A549 (cell line): ENCODE measurements around the gene ZNF436. TPM values are rescaled to one million over a fixed set of nuclear protein-coding genes. Genes with fewer than 3 reads are reported as not detected.

Source experiments
- ATAC-seq, 2 experiments: fragments of 200-7000 bp in 1 of 2; fragments of >200 bp in 1 of 2; cut with Nextera tagmentation in 1 of 2; cut with Tn5 transposase in 1 of 2; 3 replicates each; pipeline versions ENCODE4 v1.8.0 to v1.9.1; 2018 to 2020; ENCODE audit warnings: mild to moderate bottlenecking in 1 of 2, moderate library complexity in 1 of 2
- CTCF ChIA-PET: fragments of 300-600 bp; sonication (Branson Sonifier 250); formaldehyde crosslinking; extraction: SDS; loops from one replicate; lab custom pipeline; 2021; ENCODE audit warnings: antibody characterized with exemption, inconsistent platforms; lab: Yijun Ruan, JAX
- POLR2A ChIA-PET: fragments of 350-600 bp; formaldehyde crosslinking; extraction: SDS; loops from one replicate; lab custom pipeline; 2021; ENCODE audit warnings: antibody characterized with exemption, inconsistent platforms; lab: Yijun Ruan, JAX
- DNase-seq, 2 experiments: peaks; one replicate each; pipeline versions ENCODE4 v3.0.0 to v3.0.0-alpha.2; 2011 to 2016; ENCODE audit warnings: low read depth in 1 of 2, low spot score in 1 of 2
- FAIRE-seq: peaks from 2 replicates; lab custom pipeline; 2011; peaks lifted over from hg19 to GRCh38; lab: Jason Lieb, UNC
- H3K27ac ChIP-seq, 2 experiments: fragments of >200 bp; sonication (Bioruptor Twin); formaldehyde crosslinking; 3 replicates each; pipeline ENCODE4 v1.5.1; 2016 to 2017
- H3K4me1 ChIP-seq: fragments of >200 bp; sonication (Bioruptor Twin); formaldehyde crosslinking; 3 replicates; pipeline ENCODE4 v1.6.1; 2016
- H3K4me2 ChIP-seq: fragments of >200 bp; sonication (Bioruptor Twin); formaldehyde crosslinking; 3 replicates; pipeline ENCODE4 v1.6.1; 2016
- H3K4me3 ChIP-seq: fragments of >200 bp; sonication (Bioruptor Twin); formaldehyde crosslinking; 3 replicates; pipeline ENCODE4 v1.5.1; 2016
- H3K9me3 ChIP-seq: fragments of >200 bp; sonication (Bioruptor Twin); formaldehyde crosslinking; 3 replicates; pipeline ENCODE4 v1.6.1; 2016
- ATOH8 ChIP-seq: fragments of 250-450 bp; sonication (Bioruptor Pico); IDR thresholded peaks from 2 replicates; pipeline ENCODE4 v1.5.0; 2020; ENCODE audit warnings: low read depth, mild to moderate bottlenecking, moderate library complexity
- BCL3 ChIP-seq: fragments of >200 bp; sonication (Bioruptor Twin); formaldehyde crosslinking; IDR thresholded peaks from 3 replicates; pipeline ENCODE4 v1.6.1; 2016
- CEBPB ChIP-seq, 2 experiments: fragments of >200 bp in 1 of 2; sonication (Bioruptor Twin) in 1 of 2; formaldehyde crosslinking in 1 of 2; IDR thresholded peaks; 2 replicates each; pipeline ENCODE4 v1.6.1; 2012 to 2016
- CHD2 ChIP-seq: fragments of 150-350 bp; IDR thresholded peaks from 2 replicates; pipeline ENCODE4 v1.6.1; 2014; ENCODE audit warnings: low read length; ENCODE audit not compliant: partially characterized antibody
- CHD4 ChIP-seq: fragments of 200-600 bp; sonication (generic); IDR thresholded peaks from 2 replicates; pipeline ENCODE4 v1.6.1; 2016; ENCODE audit warnings: antibody characterized with exemption, mild to moderate bottlenecking, borderline replicate concordance
- EP300 ChIP-seq, 2 experiments: fragments of >200 bp; sonication (Bioruptor Twin); formaldehyde crosslinking; IDR thresholded peaks; 2 replicates in 1 of 2; 3 replicates in 1 of 2; pipeline ENCODE4 v1.6.1; 2016 to 2017
- FOSB ChIP-seq: fragments of 250-450 bp; sonication (Bioruptor Pico); IDR thresholded peaks from 2 replicates; pipeline ENCODE4 v1.5.0; 2020; ENCODE audit warnings: mild to moderate bottlenecking, moderate library complexity
- HEYL ChIP-seq: fragments of 250-450 bp; sonication (Bioruptor Pico); IDR thresholded peaks from 2 replicates; pipeline ENCODE4 v1.8.0; 2021; ENCODE audit warnings: mild to moderate bottlenecking, moderate library complexity
- HOXB5 ChIP-seq: fragments of 250-450 bp; sonication (Bioruptor Pico); IDR thresholded peaks from 2 replicates; pipeline ENCODE4 v1.5.0; 2020; ENCODE audit warnings: mild to moderate bottlenecking, moderate library complexity
- JUN ChIP-seq, 2 experiments: fragments of >200 bp; sonication (Bioruptor Twin); formaldehyde crosslinking; IDR thresholded peaks; 2 replicates in 1 of 2; 3 replicates in 1 of 2; pipeline ENCODE4 v1.6.1; 2016 to 2017
- JUNB ChIP-seq: fragments of >200 bp; sonication (Bioruptor Twin); formaldehyde crosslinking; IDR thresholded peaks from 2 replicates; pipeline ENCODE4 v1.6.1; 2016
- NPAS2 ChIP-seq: fragments of 250-450 bp; sonication (Bioruptor Pico); IDR thresholded peaks from 2 replicates; pipeline ENCODE4 v1.8.0; 2022; ENCODE audit warnings: mild to moderate bottlenecking, moderate library complexity, borderline replicate concordance
- PHF8 ChIP-seq: fragments of 200-600 bp; sonication (generic); IDR thresholded peaks from 2 replicates; pipeline ENCODE4 v1.6.1; 2016; ENCODE audit warnings: low read depth, mild to moderate bottlenecking, antibody characterized with exemption, moderate library complexity, borderline replicate concordance
- POLR2A ChIP-seq: IDR thresholded peaks from 2 replicates; pipeline ENCODE4 v1.6.1; 2012; ENCODE audit warnings: mild to moderate bottlenecking, low read length
- RARB ChIP-seq: fragments of 250-450 bp; sonication (Bioruptor Pico); IDR thresholded peaks from 2 replicates; pipeline ENCODE4 v1.8.0; 2021; ENCODE audit warnings: mild to moderate bottlenecking, moderate library complexity
- RNF2 ChIP-seq: fragments of 200-600 bp; sonication (generic); IDR thresholded peaks from 2 replicates; pipeline ENCODE4 v1.6.1; 2016; ENCODE audit warnings: low read depth, mild to moderate bottlenecking, antibody characterized with exemption, moderate library complexity, borderline replicate concordance
- SMC3 ChIP-seq: fragments of >200 bp; sonication (Bioruptor Twin); formaldehyde crosslinking; IDR thresholded peaks from 3 replicates; pipeline ENCODE4 v1.6.1; 2018; ENCODE audit warnings: inconsistent platforms
- TFCP2L1 ChIP-seq: fragments of 250-450 bp; sonication (Bioruptor Pico); IDR thresholded peaks from 2 replicates; pipeline ENCODE4 v1.5.0; 2021; ENCODE audit warnings: mild to moderate bottlenecking
- ZNF302 ChIP-seq: fragments of 250-450 bp; sonication (Bioruptor Pico); IDR thresholded peaks from 2 replicates; pipeline ENCODE4 v1.9.0; 2021; ENCODE audit warnings: inconsistent platforms, mild to moderate bottlenecking, moderate library complexity
- ZSCAN20 ChIP-seq: fragments of 250-450 bp; sonication (Bioruptor Pico); IDR thresholded peaks from 2 replicates; pipeline ENCODE4 v1.8.0; 2022; ENCODE audit warnings: mild to moderate bottlenecking, moderate library complexity
- WGBS: methylation state at CpG from one replicate; pipeline ENCODE4 v1.1.6; 2017; ENCODE audit errors: missing lambda C conversion rate; 5-methylcytosine and 5-hydroxymethylcytosine counted together
- polyA plus RNA-seq, 4 experiments: library from polyadenylated mRNA; depleted of rRNA in 3 of 4; stranded (reverse); fragments of >200 nt; fragmentation: RNase III in 1 of 4; extraction: RNeasy Plus Mini Kit Qiagen cat#74134 plus additional on column Dnase treatment in 1 of 4; gene quantifications; 2 replicates in 3 of 4; 3 replicates in 1 of 4; pipeline ENCODE4 v1.2.3, GENCODE V29; 2011 to 2017
- TF ChIP-seq, protein P1 (sequence below): fragments of 150-350 bp; IDR thresholded peaks from 2 replicates; pipeline ENCODE4 v1.6.1; 2014; ENCODE audit warnings: low read depth, mild to moderate bottlenecking, low read length
- TF ChIP-seq, protein P2 (sequence below): IDR thresholded peaks from 2 replicates; pipeline ENCODE4 v1.6.1; 2012; ENCODE audit warnings: low read depth, borderline replicate concordance
- TF ChIP-seq, protein P3 (sequence below): fragments of 450-650 bp; IDR thresholded peaks from 2 replicates; pipeline ENCODE4 v1.6.1; 2014; ENCODE audit warnings: antibody characterized with exemption
- TF ChIP-seq, protein P4 (sequence below): IDR thresholded peaks from 2 replicates; pipeline ENCODE4 v1.6.1; 2012
- TF ChIP-seq, protein P5 (sequence below): fragments of >200 bp; sonication (Bioruptor Twin); formaldehyde crosslinking; IDR thresholded peaks from 3 replicates; pipeline ENCODE4 v1.5.1; 2016

The ZNF436 gene
- polyA plus RNA-seq, 2 of the 4 experiments (the other 2 are of a cell fraction): 4.7 to 7.5 TPM

DNA sequence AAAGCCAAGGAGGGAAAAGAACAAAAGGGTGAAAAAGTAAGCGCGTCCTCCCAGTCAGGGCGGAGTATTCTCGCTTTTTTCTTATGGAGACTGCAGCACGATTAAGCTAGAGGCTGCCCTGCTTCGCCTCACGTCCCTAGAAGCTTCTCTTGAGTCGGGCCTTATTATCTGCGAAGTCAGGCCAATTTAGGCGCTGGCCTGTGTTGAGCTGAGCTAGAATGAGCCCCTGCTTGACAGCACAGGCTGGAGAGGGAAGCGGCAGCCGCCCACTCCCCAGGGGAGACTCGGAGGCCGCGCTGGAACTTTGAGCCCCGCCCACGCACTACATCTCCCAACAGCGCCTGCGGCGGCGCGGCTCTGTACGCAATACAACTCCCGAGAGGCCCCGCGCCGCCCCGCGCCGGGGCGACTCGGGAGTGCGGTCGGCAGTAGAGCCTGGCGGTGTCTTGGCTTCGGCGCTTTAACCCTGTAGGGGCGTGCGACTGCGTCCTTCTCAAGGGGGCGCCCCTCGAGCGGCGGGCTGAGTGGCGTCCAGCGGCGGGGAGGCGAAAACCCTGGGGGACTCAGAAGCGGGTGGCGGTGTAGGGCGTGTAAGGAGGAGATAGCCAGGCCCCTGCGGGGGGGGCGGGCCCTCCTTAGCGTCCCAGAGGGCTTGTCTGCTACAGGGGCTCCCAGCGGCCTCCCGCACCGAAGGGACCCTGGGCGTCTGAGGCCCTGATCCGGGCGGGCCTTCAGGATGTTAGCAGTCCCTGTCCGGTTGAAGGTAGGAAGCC is 888 bp downstream of the ZNF436 start:
- DNase-seq (peak; percentile 75 to 86), ATAC-seq (peak; percentile 89 to 91), FAIRE-seq (no peak)
- Histone ChIP-seq H3K4me2 (peak overlapping the region; percentile 97), H3K9me3 (peaks cover 31% of the 10 kb centered on the region), H3K27ac (peak overlapping the region; percentile 98 to 99), H3K4me1 (peaks cover 17% of the 10 kb centered on the region), H3K4me3 (peak overlapping the region; percentile 87)
- no peak for TF ChIP-seq CHD2
- TF ChIP-seq PHF8: peak; percentile 50
- TF ChIP-seq POLR2A: peak; percentile 55; the same call in 1 of the 2 replicates
- TF ChIP-seq, protein P1, sequence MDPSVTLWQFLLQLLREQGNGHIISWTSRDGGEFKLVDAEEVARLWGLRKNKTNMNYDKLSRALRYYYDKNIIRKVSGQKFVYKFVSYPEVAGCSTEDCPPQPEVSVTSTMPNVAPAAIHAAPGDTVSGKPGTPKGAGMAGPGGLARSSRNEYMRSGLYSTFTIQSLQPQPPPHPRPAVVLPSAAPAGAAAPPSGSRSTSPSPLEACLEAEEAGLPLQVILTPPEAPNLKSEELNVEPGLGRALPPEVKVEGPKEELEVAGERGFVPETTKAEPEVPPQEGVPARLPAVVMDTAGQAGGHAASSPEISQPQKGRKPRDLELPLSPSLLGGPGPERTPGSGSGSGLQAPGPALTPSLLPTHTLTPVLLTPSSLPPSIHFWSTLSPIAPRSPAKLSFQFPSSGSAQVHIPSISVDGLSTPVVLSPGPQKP: no peak
- no peak for TF ChIP-seq ZNF302 (CRISPR knock-in tag)
- TF ChIP-seq SMC3: 0 out of 3 replicates have a peak, but pooled peaks have one; percentile 19
- peak; percentile 35 to 71; a peak in 3 of 5 replicates for TF ChIP-seq JUN (IDR thresholded peaks at IDR 0.05)
- TF ChIP-seq NPAS2 (CRISPR knock-in tag): no peak
- TF ChIP-seq BCL3: peak; percentile 63; the same call in 2 of the 3 replicates
- TF ChIP-seq, protein P2, sequence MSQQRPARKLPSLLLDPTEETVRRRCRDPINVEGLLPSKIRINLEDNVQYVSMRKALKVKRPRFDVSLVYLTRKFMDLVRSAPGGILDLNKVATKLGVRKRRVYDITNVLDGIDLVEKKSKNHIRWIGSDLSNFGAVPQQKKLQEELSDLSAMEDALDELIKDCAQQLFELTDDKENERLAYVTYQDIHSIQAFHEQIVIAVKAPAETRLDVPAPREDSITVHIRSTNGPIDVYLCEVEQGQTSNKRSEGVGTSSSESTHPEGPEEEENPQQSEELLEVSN: 0 out of 2 replicates have a peak, but pooled peaks have one; percentile 40
- no peak for TF ChIP-seq TFCP2L1 (CRISPR knock-in tag)
- peak in 1 of 2 experiments; percentile 60; a peak in 2 of 4 replicates for TF ChIP-seq CEBPB (IDR thresholded peaks at IDR 0.05)
- TF ChIP-seq, protein P3, sequence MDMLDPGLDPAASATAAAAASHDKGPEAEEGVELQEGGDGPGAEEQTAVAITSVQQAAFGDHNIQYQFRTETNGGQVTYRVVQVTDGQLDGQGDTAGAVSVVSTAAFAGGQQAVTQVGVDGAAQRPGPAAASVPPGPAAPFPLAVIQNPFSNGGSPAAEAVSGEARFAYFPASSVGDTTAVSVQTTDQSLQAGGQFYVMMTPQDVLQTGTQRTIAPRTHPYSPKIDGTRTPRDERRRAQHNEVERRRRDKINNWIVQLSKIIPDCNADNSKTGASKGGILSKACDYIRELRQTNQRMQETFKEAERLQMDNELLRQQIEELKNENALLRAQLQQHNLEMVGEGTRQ: no peak
- TF ChIP-seq, protein P4, sequence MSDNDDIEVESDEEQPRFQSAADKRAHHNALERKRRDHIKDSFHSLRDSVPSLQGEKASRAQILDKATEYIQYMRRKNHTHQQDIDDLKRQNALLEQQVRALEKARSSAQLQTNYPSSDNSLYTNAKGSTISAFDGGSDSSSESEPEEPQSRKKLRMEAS: peak; percentile 33
- CTCF ChIA-PET: interaction anchor here (1.0 to 2.8 kb wide), 6 partner anchors 23 to 428 kb away, joined by 3 to 14 read pairs (median 6); partner anchors contain the start of gene HNRNPR
- POLR2A ChIA-PET: interaction anchor here (0.8 to 3.1 kb wide), 7 partner anchors 8 to 116 kb away, joined by 3 to 33 read pairs (median 4); partner anchors contain the start of genes ASAP3 and HNRNPR
- 0% methylated on average over 12 of the region's 61 CpGs for WGBS

GRCh38 chr1:23367791-23368561 is 1.7 kb downstream of the ZNF436 start:
- FAIRE-seq (no peak), ATAC-seq (peak; percentile 96), DNase-seq (peak; percentile 93 to 98)
- 5% methylated on average over 17 of the region's 41 CpGs for WGBS
- ChIA-PET POLR2A (interaction anchor here (0.8 to 3.1 kb wide), 7 partner anchors 9 to 116 kb away, joined by 3 to 33 read pairs (median 4); partner anchors contain the start of genes ASAP3 and HNRNPR), CTCF (interaction anchor here (1.0 to 2.2 kb wide), 5 partner anchors 22 to 429 kb away, joined by 3 to 9 read pairs (median 4); partner anchors contain the start of gene HNRNPR)
- Histone ChIP-seq H3K4me1 (peaks cover 17% of the 10 kb centered on the region), H3K27ac (peak overlapping the region; percentile 98 to 99), H3K4me2 (peak overlapping the region; percentile 97), H3K4me3 (peak overlapping the region; percentile 87), H3K9me3 (peaks cover 38% of the 10 kb centered on the region)
- TF ChIP-seq CHD4 (no peak), ATOH8 (no peak), HOXB5 (no peak), FOSB (CRISPR knock-in tag) (no peak), JUNB (no peak), RARB (no peak), POLR2A (peak; percentile 40), RNF2 (no peak), ZSCAN20 (CRISPR knock-in tag) (no peak), EP300 (IDR thresholded peaks at IDR 0.05) (no peak), HEYL (no peak)
- TF ChIP-seq, protein P5, sequence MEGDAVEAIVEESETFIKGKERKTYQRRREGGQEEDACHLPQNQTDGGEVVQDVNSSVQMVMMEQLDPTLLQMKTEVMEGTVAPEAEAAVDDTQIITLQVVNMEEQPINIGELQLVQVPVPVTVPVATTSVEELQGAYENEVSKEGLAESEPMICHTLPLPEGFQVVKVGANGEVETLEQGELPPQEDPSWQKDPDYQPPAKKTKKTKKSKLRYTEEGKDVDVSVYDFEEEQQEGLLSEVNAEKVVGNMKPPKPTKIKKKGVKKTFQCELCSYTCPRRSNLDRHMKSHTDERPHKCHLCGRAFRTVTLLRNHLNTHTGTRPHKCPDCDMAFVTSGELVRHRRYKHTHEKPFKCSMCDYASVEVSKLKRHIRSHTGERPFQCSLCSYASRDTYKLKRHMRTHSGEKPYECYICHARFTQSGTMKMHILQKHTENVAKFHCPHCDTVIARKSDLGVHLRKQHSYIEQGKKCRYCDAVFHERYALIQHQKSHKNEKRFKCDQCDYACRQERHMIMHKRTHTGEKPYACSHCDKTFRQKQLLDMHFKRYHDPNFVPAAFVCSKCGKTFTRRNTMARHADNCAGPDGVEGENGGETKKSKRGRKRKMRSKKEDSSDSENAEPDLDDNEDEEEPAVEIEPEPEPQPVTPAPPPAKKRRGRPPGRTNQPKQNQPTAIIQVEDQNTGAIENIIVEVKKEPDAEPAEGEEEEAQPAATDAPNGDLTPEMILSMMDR: no peak
- TF ChIP-seq, protein P3: no peak
- TF ChIP-seq, protein P4: peak; percentile 22; the same call in 1 of the 2 replicates
